Putamen (tissue), 1 donor: ENCODE results near the gene CRKL.

Experiments used
- DNase-seq: peaks from one replicate; pipeline ENCODE4 v3.0.0-alpha.2; 2016; ENCODE audit warnings: low spot score

The CRKL gene

GRCh38 chr22:20981787-20982562, 64.8 kb downstream of the CRKL start, which contains the start of gene LZTR1:
LZTR1 (plus strand) TSS chr22:20982297; CDS start chr22:20982372, 75 bp downstream.
- DNase-seq: peak; percentile 87

- no peak for DNase-seq
Observed at GRCh38 chr22:20982563-20982882, 65.3 kb downstream of the CRKL start.

GRCh38 chr22:20983081-20983771, 66.0 kb downstream of the CRKL start:
- DNase-seq: no peak

GRCh38 chr22:20985720-20986119, 68.5 kb downstream of the CRKL start:
- no peak for DNase-seq

- DNase-seq: no peak
Observed at GRCh38 chr22:20986365-20986764, 69.2 kb downstream of the CRKL start.

- DNase-seq: no peak
Observed at GRCh38 chr22:20987375-20987774, 70.2 kb downstream of the CRKL start.

GRCh38 chr22:20988573-20989322, 71.5 kb downstream of the CRKL start:
- DNase-seq: no peak

GRCh38 chr22:20989323-20990138, 72.3 kb downstream of the CRKL start:
- no peak for DNase-seq

GRCh38 chr22:20990184-20991180, 73.3 kb downstream of the CRKL start:
- no peak for DNase-seq

- DNase-seq: no peak
Observed at GRCh38 chr22:20991252-20992055, 74.2 kb downstream of the CRKL start.

GRCh38 chr22:20992056-20992442, 74.8 kb downstream of the CRKL start:
- no peak for DNase-seq

GRCh38 chr22:20992456-20993303, 75.5 kb downstream of the CRKL start:
- no peak for DNase-seq

- no peak for DNase-seq
Observed at GRCh38 chr22:20993304-20994127, 76.3 kb downstream of the CRKL start.

GRCh38 chr22:20994128-20994901, 77.1 kb downstream of the CRKL start:
- DNase-seq: no peak

- no peak for DNase-seq
Observed at GRCh38 chr22:20994902-20995241, 77.7 kb downstream of the CRKL start.

- no peak for DNase-seq
Observed at GRCh38 chr22:20995329-20996030, 78.3 kb downstream of the CRKL start.

GRCh38 chr22:20996031-20996410, 78.8 kb downstream of the CRKL start:
- DNase-seq: no peak
